K562 (cell line): Measurements from ENCODE around the gene ALDH7A1. TPM values are rescaled to one million over a fixed set of nuclear protein-coding genes. Genes with fewer than 3 reads are reported as not detected.

Source experiments
- ATF3 ChIP-seq, 2 experiments: fragments of 450-650 bp in 1 of 2; sonication (generic) in 1 of 2; formaldehyde crosslinking in 1 of 2; IDR thresholded peaks in 1 of 2; conservative IDR thresholded peaks in 1 of 2; 2 replicates each; pipeline versions ENCODE4 v1.6.1 to v1.8.1; 2016 to 2023; ENCODE audit warnings: mild to moderate bottlenecking in 2 of 2, moderate library complexity in 2 of 2, inconsistent platforms in 1 of 2, missing genetic modification reagents in 1 of 2
- C11orf30 ChIP-seq: fragments of 450-650 bp; IDR thresholded peaks from 2 replicates; pipeline ENCODE4 v1.6.1; 2016; ENCODE audit warnings: low read depth, mild to moderate bottlenecking
- DIDO1 ChIP-seq: fragments of 450-650 bp; IDR thresholded peaks from 2 replicates; pipeline ENCODE4 v1.6.1; 2016; ENCODE audit warnings: low read depth, missing biosample characterization, missing genetic modification characterization
- ELF2 ChIP-seq: fragments of 250-450 bp; sonication (Bioruptor Pico); IDR thresholded peaks from 2 replicates; pipeline ENCODE4 v1.5.0; 2021; ENCODE audit warnings: mild to moderate bottlenecking
- GTF2B ChIP-seq: IDR thresholded peaks from 2 replicates; pipeline ENCODE4 v1.6.1; 2011; ENCODE audit not compliant: insufficient read length; ENCODE audit errors: extremely low read depth
- HLTF ChIP-seq: fragments of 450-650 bp; IDR thresholded peaks from 2 replicates; pipeline ENCODE4 v1.6.1; 2016
- KAT7 ChIP-seq: sonication (generic); formaldehyde crosslinking; IDR thresholded peaks from 2 replicates; pipeline ENCODE4 v1.8.0; 2022; ENCODE audit warnings: missing genetic modification reagents, mild to moderate bottlenecking, borderline replicate concordance
- L3MBTL2 ChIP-seq: fragments of 450-650 bp; IDR thresholded peaks from 2 replicates; pipeline ENCODE4 v1.6.1; 2016; ENCODE audit warnings: mild to moderate bottlenecking, moderate library complexity
- MAFF ChIP-seq: IDR thresholded peaks from 2 replicates; pipeline ENCODE4 v1.6.1; 2012; ENCODE audit warnings: low read length, improper control_type of control experiment
- NKRF ChIP-seq: fragments of 450-650 bp; IDR thresholded peaks from 2 replicates; pipeline ENCODE4 v1.6.1; 2016; ENCODE audit warnings: borderline replicate concordance
- PHF20 ChIP-seq: fragments of 450-650 bp; IDR thresholded peaks from 2 replicates; pipeline ENCODE4 v1.6.1; 2018; ENCODE audit not compliant: partially characterized antibody
- PHF8 ChIP-seq: fragments of 200-600 bp; sonication (generic); IDR thresholded peaks from 2 replicates; pipeline ENCODE4 v1.6.1; 2012; ENCODE audit warnings: mixed run types, mild to moderate bottlenecking, inconsistent platforms, low read length, moderate library complexity, borderline replicate concordance
- PREB ChIP-seq: sonication (generic); formaldehyde crosslinking; IDR thresholded peaks from 2 replicates; pipeline ENCODE4 v1.8.1; 2023; ENCODE audit warnings: mild to moderate bottlenecking, missing genetic modification reagents
- RB1 ChIP-seq: fragments of 450-650 bp; IDR thresholded peaks from 2 replicates; pipeline ENCODE4 v1.6.1; 2017; ENCODE audit warnings: low read depth, mild to moderate bottlenecking
- RHOXF2B ChIP-seq: fragments of 250-450 bp; sonication (Bioruptor Pico); conservative IDR thresholded peaks from 2 replicates; pipeline ENCODE4 v1.5.1; 2021
- SIX5 ChIP-seq, 2 experiments: IDR thresholded peaks; 2 replicates each; pipeline ENCODE4 v1.6.1; 2011; ENCODE audit warnings: low read length in 2 of 2, borderline replicate concordance in 1 of 2, low read depth in 1 of 2, mild to moderate bottlenecking in 1 of 2, moderate library complexity in 1 of 2; ENCODE audit not compliant: insufficient read depth in 1 of 2
- THRAP3 ChIP-seq: fragments of 450-650 bp; IDR thresholded peaks from 2 replicates; pipeline ENCODE4 v1.6.1; 2016; ENCODE audit warnings: mild to moderate bottlenecking, inconsistent platforms, borderline replicate concordance
- YY1 ChIP-seq, 3 experiments: IDR thresholded peaks; 2 replicates each; pipeline ENCODE4 v1.6.1; 2011; ENCODE audit warnings: low read length in 2 of 3, mild to moderate bottlenecking in 2 of 3, moderate library complexity in 2 of 3, borderline replicate concordance in 1 of 3, control low read depth in 1 of 3, low read depth in 1 of 3; ENCODE audit not compliant: insufficient read depth in 3 of 3, insufficient replicate concordance in 2 of 3, control insufficient read depth in 1 of 3, insufficient read length in 1 of 3; ENCODE audit errors: extremely low read depth in 1 of 3
- ZKSCAN1 ChIP-seq: fragments of 150-350 bp; IDR thresholded peaks from 2 replicates; pipeline ENCODE4 v1.6.1; 2016; ENCODE audit warnings: low read depth, low read length
- ZNF217 ChIP-seq: sonication (generic); formaldehyde crosslinking; IDR thresholded peaks from 2 replicates; pipeline ENCODE4 v1.8.0; 2022; ENCODE audit warnings: mild to moderate bottlenecking, missing genetic modification reagents
- ZNF263 ChIP-seq: sonication (generic); formaldehyde crosslinking; IDR thresholded peaks from 2 replicates; pipeline ENCODE4 v1.8.0; 2022; ENCODE audit warnings: mild to moderate bottlenecking, missing genetic modification reagents, borderline replicate concordance
- polyA plus RNA-seq, 8 experiments: library from polyadenylated mRNA; depleted of rRNA in 4 of 8; stranded (reverse) in 5 of 8; unstranded in 3 of 8; fragments of >200 nt; fragmentation: Nextera tagmentation in 2 of 8; fragmentation: Illumina TruSeq in 1 of 8; extraction: Ambion mirVana in 2 of 8; extraction: Trizol in 1 of 8; gene quantifications; 2 replicates each; pipeline versions ENCODE4 v1.2.1 to v1.2.3, GENCODE V29; 2011 to 2014; ENCODE audit warnings: inconsistent platforms in 1 of 8, missing spikeins in 1 of 8
- total RNA-seq, 7 experiments: library from RNA; depleted of rRNA in 6 of 7; stranded (reverse); fragments of >200 nt in 6 of 7; fragmentation: Illumina TruSeq in 2 of 7; extraction: Trizol in 2 of 7; gene quantifications; 2 replicates each; pipeline versions ENCODE4 v1.2.1 to v1.2.3, GENCODE V29; 2011 to 2021; ENCODE audit warnings: low replicate concordance in 1 of 7

ALDH7A1 gene
- total and polyA plus RNA-seq, 9 of the 15 experiments (the other 6 are each of a cell fraction or from before 2014, with no cell fraction given): 0.04 to 0.49 TPM; not detected in 7

- peak; percentile 18 to 32; a peak in 2 of 4 replicates for TF ChIP-seq SIX5 (IDR thresholded peaks at IDR 0.05; ENCODE audit: borderline replicate concordance in 1 of 2, insufficient read depth in 1 of 2, low read depth in 1 of 2, low read length in 2 of 2)
- no peak for TF ChIP-seq THRAP3
- no peak for TF ChIP-seq GTF2B
- peak; percentile 49; the same call in 1 of the 2 replicates for TF ChIP-seq KAT7 (CRISPR knock-in tag)
- TF ChIP-seq L3MBTL2: peak; percentile 38; the same call in 1 of the 2 replicates
- TF ChIP-seq PHF8: peak; percentile 89; the same call in 1 of the 2 replicates
- TF ChIP-seq C11orf30: peak; percentile 98
- no peak for TF ChIP-seq ZNF217 (CRISPR knock-in tag)
- no peak for TF ChIP-seq RHOXF2B (CRISPR knock-in tag)
- TF ChIP-seq RB1: peak; percentile 74
- peak; percentile 90 for TF ChIP-seq PHF20
- peak; percentile 60; the same call in 1 of the 2 replicates for TF ChIP-seq ELF2 (CRISPR knock-in tag)
- TF ChIP-seq ZKSCAN1: 0 out of 2 replicates have a peak, but pooled peaks have one; percentile 10
- no peak for TF ChIP-seq ATF3 (IDR thresholded peaks at IDR 0.05)
- TF ChIP-seq ATF3 (CRISPR knock-in tag; conservative IDR thresholded peaks at IDR 0.05): 0 out of 2 replicates have a peak, but pooled peaks have one; percentile 48
- no peak for TF ChIP-seq PREB (CRISPR knock-in tag)
- TF ChIP-seq YY1 (IDR thresholded peaks at IDR 0.05; ENCODE audit: borderline replicate concordance in 1 of 3, control insufficient read depth in 1 of 3, extremely low read depth in 1 of 3, insufficient read depth in 3 of 3, insufficient read length in 1 of 3, insufficient replicate concordance in 2 of 3, low read depth in 1 of 3, low read length in 2 of 3): peak; percentile 66 to 93 (median 89)
- TF ChIP-seq HLTF: peak; percentile 24; the same call in 1 of the 2 replicates
- peak; percentile 90 for TF ChIP-seq DIDO1 (tag)
- TF ChIP-seq ZNF263 (CRISPR knock-in tag): 0 out of 2 replicates have a peak, but pooled peaks have one; percentile 4
- peak; percentile 69 for TF ChIP-seq NKRF
- no peak for TF ChIP-seq MAFF
Observed at GRCh38 chr5:126600631-126601511, 5.9 kb upstream of the ALDH7A1 start, which contains the start of gene PHAX (continued).
